ENCODE measurements around the gene SMAD3. TPM values are rescaled to one million over a fixed set of nuclear protein-coding genes. Genes with fewer than 3 reads are reported as not detected.
"Not testable (repeated sequence)": the region's sequence is repeated elsewhere in the genome, so short reads cannot be mapped to it uniquely, and the experiment has no call there.

Gene SMAD3
- 10 to 100 TPM; 47.4 to 68.9 TPM for total RNA-seq

DNA sequence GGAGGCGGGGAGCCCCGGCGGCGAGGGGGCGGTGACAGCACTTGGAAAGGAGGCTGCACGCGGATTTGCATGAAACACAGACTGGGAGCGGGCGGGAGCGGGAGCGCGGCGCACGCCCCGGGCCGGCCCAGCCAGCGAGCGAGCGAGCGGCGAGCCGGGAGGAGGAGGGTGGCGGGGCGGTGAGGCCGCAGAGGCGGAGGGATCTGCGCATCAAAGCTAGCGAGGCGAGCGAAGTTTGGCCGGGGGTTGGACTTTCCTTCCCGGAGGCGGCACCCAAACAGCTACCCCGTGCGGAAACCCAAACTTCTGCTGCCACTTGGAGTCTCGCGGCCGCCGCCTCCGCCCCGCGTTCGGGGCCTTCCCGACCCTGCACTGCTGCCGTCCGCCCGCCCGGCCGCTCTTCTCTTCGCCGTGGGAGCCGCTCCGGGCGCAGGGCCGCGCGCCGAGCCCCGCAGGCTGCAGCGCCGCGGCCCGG is at the start of gene SMAD3:
Gene SMAD3 (plus strand): TSS at position 72 of the 475 bp plus-strand sequence. CDS start 553 bp downstream, outside the sequence.
- Mint-ChIP-seq H3K9me3 (no peaks in the 10 kb centered on the region), H3K4me1 (ENCODE audit: low read depth) (peaks cover 55% of the 10 kb centered on the region), H3K4me3 (peak within 1 kb of the TSS; percentile 91 to 97), H3K36me3 (ENCODE audit: insufficient read depth in 2 of 2) (peaks cover 10 to 12% of the 10 kb centered on the region in 2 donors), H3K27ac (peak within 1 kb of the TSS; percentile 55), H3K27me3 (ENCODE audit: low read depth) (peaks cover 33% of the 10 kb centered on the region)
- ATAC-seq (replicated peaks in 1 of 2) (peak; percentile 65 to 66), DNase-seq (peak; percentile 82)

DNA sequence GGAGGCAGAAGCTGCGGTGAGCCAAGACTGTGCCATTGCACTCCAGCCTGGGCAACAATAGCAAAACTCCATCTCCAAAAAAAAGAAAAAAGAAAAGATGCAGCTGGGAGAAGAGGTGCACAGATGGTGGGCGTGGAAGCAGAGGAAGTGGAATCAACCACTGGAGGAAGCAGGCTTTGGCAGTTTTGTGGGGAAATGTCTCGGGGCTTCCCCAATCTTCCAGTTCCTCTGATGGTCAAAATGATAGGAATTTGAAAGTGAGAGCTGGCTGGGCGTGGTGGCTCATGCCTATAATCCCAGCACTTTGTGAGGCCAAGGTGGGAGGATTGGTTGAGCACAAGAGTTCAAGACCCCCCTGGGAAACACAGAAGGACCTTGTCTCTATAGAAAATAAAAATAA is 48.1 kb upstream of the SMAD3 start:
- no peak overlapping the region for H3K4me3 Mint-ChIP-seq
- DNase-seq (no peak), ATAC-seq (replicated peaks in 1 of 2) (no peak)
- H3K27ac Mint-ChIP-seq, result no peak overlapping the region
- H3K4me1 Mint-ChIP-seq (ENCODE audit: low read depth), result peaks cover 4% of the 10 kb centered on the region
- peaks cover 7% of the 10 kb centered on the region for H3K27me3 Mint-ChIP-seq (ENCODE audit: low read depth)
- no peaks in the 10 kb centered on the region for H3K9me3 Mint-ChIP-seq
- no peaks in the 10 kb centered on the region for H3K36me3 Mint-ChIP-seq (ENCODE audit: insufficient read depth in 2 of 2)

DNA sequence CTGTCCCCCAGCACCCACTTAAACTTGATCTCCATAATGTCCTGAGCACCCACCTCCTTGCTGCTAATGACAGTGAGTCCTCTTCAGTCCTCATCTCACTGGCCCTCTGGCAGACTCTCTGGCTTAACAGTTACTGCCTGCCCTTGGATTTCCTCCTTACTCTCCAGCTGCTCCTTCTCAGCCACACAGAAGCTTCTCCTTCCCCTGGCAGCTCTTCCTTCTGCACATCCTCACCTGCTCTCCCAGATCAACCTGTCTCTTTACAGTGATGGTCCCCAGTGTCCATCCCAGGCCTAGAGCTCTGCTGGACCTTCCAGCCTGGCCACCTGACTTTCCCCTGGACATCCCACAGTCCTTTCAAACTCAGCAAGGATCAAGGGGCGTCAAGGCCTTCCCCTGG is 47.4 kb upstream of the SMAD3 start:
- ATAC-seq (replicated peaks in 1 of 2), result no peak
- Mint-ChIP-seq H3K27me3 (ENCODE audit: low read depth) (peaks cover 7% of the 10 kb centered on the region), H3K4me1 (ENCODE audit: low read depth) (peaks cover 10% of the 10 kb centered on the region), H3K27ac (no peak overlapping the region), H3K9me3 (no peaks in the 10 kb centered on the region), H3K4me3 (no peak overlapping the region), H3K36me3 (ENCODE audit: insufficient read depth in 2 of 2) (no peaks in the 10 kb centered on the region)
- DNase-seq, result no peak

DNA sequence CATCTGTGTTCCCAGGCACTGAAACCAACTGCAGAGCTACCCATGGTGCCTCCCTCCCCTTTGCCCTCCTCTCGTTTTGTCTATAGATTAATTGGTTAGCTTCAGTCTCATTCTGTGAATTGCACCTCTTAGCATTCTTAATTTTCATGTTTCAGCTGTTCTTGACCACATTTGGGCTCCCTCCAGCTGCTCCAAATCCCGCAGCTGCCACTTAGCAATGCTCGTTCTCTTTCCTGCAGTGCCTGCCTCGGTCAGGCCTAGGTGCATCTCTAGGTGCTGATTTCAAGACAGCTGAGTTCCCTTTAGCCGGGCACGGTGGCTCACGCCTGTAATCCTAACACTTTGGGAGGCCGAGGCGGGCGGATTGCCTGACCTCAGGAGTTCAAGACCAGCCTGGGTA is 47.0 kb upstream of the SMAD3 start:
- H3K9me3 Mint-ChIP-seq, result no peaks in the 10 kb centered on the region
- no peak overlapping the region for H3K27ac Mint-ChIP-seq
- no peaks in the 10 kb centered on the region for H3K36me3 Mint-ChIP-seq (ENCODE audit: insufficient read depth in 2 of 2)
- H3K27me3 Mint-ChIP-seq (ENCODE audit: low read depth), result peaks cover 7% of the 10 kb centered on the region
- H3K4me1 Mint-ChIP-seq (ENCODE audit: low read depth), result peaks cover 15% of the 10 kb centered on the region
- no peak for DNase-seq
- no peak overlapping the region for H3K4me3 Mint-ChIP-seq
- no peak for ATAC-seq (replicated peaks in 1 of 2)

DNA sequence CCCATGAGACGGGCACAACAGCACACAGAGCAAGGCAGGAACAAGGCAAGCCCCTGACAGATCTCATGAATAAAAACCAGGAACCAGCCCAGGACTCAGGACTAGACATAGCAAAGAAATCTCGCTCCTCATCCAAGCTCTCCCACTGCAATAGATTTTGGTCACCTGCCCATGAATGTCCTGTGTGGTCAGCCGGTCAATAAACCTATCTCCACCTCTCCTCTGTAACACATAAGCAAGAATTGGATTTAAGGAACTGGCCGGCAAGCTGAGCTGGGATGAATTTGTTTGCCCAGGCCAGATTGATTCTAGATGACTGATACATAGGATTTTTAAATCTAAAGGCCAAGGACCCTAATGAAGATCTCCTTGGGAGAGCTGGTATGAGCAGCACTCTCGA is 46.3 kb upstream of the SMAD3 start:
- H3K4me1 Mint-ChIP-seq (ENCODE audit: low read depth), result peaks cover 21% of the 10 kb centered on the region
- DNase-seq (no peak), ATAC-seq (replicated peaks in 1 of 2) (no peak)
- H3K4me3 Mint-ChIP-seq, result no peak overlapping the region
- H3K27ac Mint-ChIP-seq, result no peak overlapping the region
- no peaks in the 10 kb centered on the region for H3K9me3 Mint-ChIP-seq
- peaks cover 7% of the 10 kb centered on the region for H3K27me3 Mint-ChIP-seq (ENCODE audit: low read depth)
- no peaks in the 10 kb centered on the region for H3K36me3 Mint-ChIP-seq (ENCODE audit: insufficient read depth in 2 of 2)

DNA sequence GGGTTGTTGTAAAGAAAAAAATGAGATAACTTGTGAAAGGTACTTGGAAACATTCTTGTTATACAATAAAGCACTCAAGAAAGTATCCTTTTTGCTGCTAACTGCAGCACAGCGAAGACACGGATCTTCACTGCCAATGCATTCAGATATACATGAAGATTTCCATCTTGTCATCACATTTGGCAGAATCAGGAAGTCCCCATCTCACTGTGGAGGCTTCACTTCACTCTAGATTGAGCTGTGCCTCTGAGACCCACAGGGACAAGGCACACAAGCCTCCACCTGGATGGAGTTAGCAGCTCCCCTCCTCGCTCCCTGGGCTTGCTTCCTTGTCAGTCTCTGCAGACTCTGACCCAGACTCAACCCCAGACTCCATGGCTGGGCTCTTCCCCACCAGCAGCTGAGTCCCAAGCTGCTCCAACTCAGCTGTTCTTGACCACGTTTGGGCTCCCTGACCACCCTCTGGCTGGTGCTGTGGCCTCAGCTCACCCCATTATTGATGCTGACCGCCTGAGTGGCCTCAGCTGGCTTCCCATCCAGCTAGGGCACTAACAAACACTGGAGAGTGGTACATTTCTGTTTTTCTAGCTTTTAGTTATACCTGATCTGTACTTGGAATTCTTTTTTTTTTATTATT is 45.4 kb upstream of the SMAD3 start:
- DNase-seq, result no peak
- ATAC-seq (replicated peaks in 1 of 2), result no peak
- Mint-ChIP-seq H3K9me3 (no peaks in the 10 kb centered on the region), H3K27ac (no peak overlapping the region), H3K4me3 (no peak overlapping the region), H3K36me3 (ENCODE audit: insufficient read depth in 2 of 2) (no peaks in the 10 kb centered on the region), H3K27me3 (ENCODE audit: low read depth) (peaks cover 7% of the 10 kb centered on the region), H3K4me1 (ENCODE audit: low read depth) (peaks cover 30% of the 10 kb centered on the region)

DNA sequence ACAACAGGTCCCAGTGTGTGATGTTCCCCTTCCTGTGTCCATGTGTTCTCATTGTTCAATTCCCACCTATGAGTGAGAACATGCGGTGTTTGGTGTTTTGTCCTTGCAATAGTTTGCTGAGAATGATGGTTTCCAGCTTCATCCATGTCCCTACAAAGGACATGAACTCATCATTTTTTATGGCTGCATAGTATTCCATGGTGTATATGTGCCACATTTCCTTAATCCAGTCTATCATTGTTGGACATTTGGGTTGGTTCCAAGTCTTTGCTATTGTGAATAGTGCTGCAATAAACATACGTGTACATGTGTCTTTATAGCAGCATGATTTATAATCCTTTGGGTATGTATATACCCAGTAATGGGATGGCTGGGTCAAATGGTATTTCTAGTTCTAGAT is 44.7 kb upstream of the SMAD3 start:
- Mint-ChIP-seq H3K4me1 (ENCODE audit: low read depth) (peaks cover 37% of the 10 kb centered on the region), H3K27me3 (ENCODE audit: low read depth) (peaks cover 12% of the 10 kb centered on the region)
- not testable (repeated sequence) for H3K9me3 Mint-ChIP-seq; H3K27ac Mint-ChIP-seq; H3K36me3 Mint-ChIP-seq (ENCODE audit: insufficient read depth in 2 of 2); H3K4me3 Mint-ChIP-seq; DNase-seq; ATAC-seq (replicated peaks in 1 of 2)

DNA sequence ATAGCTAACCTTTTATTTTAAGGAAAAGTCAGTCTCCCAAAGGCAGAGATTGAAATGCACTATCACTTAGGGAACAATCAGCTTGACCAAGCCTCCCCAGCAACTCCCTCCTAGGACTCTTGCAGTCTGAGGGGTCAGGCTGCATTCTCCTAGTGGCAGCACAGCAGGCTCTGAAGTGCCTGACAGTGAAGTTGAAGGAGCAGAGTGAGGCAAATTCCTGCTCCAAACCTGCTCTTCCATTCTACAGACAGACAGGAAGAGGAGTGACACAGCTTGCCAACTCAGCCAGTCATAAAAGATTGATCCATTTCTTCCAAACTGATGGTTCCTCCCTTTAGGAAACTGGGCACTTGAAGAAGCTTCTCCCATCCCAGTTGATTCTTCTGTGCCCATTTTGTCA is 43.9 kb upstream of the SMAD3 start:
- H3K36me3 Mint-ChIP-seq (ENCODE audit: insufficient read depth in 2 of 2), result no peaks in the 10 kb centered on the region
- peaks cover 41% of the 10 kb centered on the region for H3K4me1 Mint-ChIP-seq (ENCODE audit: low read depth)
- DNase-seq, result no peak
- peaks cover 7% of the 10 kb centered on the region for H3K27me3 Mint-ChIP-seq (ENCODE audit: low read depth)
- no peak for ATAC-seq (replicated peaks in 1 of 2)
- no peaks in the 10 kb centered on the region for H3K9me3 Mint-ChIP-seq
- no peak overlapping the region for H3K4me3 Mint-ChIP-seq
- no peak overlapping the region for H3K27ac Mint-ChIP-seq

DNA sequence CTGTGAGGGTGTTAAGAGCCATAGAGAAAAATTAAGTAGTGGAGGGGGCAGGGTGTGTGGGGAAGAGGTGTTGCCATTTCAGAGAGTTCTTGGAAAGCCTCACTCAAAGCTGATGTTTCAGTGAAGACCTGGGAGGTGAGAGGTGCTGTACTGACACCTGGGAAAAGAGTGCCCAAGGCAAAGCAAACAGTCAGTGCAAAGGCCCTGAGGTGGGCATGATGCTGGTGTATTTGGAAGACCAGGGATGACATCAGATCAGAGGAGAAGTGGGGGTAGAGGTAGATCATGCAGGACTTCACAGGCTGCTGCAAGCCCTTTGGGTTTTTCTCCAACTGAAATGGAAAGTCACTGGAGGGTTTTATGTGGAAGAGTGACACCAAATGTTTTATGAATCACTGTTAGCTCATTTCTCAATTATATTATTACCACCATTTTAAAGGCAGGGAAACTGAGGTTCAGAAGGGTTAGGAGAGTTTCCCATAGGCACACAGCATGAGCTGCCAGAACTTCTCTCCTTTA is 42.8 kb upstream of the SMAD3 start:
- H3K36me3 Mint-ChIP-seq (ENCODE audit: insufficient read depth in 2 of 2), result no peaks in the 10 kb centered on the region

DNA sequence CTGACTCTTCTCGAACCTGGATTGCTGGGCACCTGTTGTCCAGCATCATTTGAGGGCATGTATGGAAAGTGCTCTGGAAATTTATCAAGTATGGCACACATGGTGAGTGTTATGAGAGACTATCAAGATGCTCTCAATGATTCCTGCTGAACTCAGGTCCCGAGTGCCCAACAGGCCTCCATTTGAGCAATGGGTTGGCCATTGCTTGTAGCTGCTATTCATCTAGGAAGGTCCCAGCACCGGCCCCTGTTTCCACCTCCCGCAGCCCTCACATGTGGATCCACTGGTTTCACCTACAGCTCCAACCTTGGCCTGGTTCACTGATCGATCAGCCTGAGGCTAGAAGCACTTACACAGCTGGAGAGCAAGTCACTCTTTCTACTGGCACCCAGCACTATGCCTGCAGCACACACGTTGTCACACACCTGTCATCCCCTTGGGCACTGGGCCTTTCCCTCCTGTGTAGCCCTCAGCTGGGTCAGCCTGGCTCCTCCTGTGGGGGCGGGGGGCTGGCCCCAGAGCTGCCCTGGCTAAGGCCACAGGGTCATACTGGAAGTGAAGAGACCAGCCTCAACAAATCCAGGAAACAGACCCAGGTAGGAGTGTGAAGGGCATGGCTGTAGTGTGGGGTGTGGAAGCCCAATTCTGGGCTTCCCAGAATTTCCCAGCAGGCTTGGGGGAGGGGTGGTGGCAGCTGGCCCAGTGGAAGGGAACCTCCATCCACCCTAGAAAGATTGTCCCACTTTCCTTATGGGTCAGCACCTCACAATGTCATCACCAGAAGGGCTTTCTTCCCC is 41.7 kb upstream of the SMAD3 start:
- Mint-ChIP-seq H3K4me3 (peak overlapping the region in 1 of 2 donors; percentile 67), H3K27me3 (ENCODE audit: low read depth) (peaks cover 7% of the 10 kb centered on the region), H3K4me1 (ENCODE audit: low read depth) (peaks cover 48% of the 10 kb centered on the region), H3K27ac (no peak overlapping the region), H3K36me3 (ENCODE audit: insufficient read depth in 2 of 2) (no peaks in the 10 kb centered on the region), H3K9me3 (no peaks in the 10 kb centered on the region)
- ATAC-seq (replicated peaks in 1 of 2) (no peak), DNase-seq (no peak)

More for the DNA sequence above, 42.8 kb upstream of the SMAD3 start:
- no peak for ATAC-seq (replicated peaks in 1 of 2)
- H3K27ac Mint-ChIP-seq, result no peak overlapping the region
- peaks cover 7% of the 10 kb centered on the region for H3K27me3 Mint-ChIP-seq (ENCODE audit: low read depth)
- peaks cover 42% of the 10 kb centered on the region for H3K4me1 Mint-ChIP-seq (ENCODE audit: low read depth)
- H3K9me3 Mint-ChIP-seq, result no peaks in the 10 kb centered on the region
- H3K4me3 Mint-ChIP-seq, result no peak overlapping the region
- no peak for DNase-seq

DNA sequence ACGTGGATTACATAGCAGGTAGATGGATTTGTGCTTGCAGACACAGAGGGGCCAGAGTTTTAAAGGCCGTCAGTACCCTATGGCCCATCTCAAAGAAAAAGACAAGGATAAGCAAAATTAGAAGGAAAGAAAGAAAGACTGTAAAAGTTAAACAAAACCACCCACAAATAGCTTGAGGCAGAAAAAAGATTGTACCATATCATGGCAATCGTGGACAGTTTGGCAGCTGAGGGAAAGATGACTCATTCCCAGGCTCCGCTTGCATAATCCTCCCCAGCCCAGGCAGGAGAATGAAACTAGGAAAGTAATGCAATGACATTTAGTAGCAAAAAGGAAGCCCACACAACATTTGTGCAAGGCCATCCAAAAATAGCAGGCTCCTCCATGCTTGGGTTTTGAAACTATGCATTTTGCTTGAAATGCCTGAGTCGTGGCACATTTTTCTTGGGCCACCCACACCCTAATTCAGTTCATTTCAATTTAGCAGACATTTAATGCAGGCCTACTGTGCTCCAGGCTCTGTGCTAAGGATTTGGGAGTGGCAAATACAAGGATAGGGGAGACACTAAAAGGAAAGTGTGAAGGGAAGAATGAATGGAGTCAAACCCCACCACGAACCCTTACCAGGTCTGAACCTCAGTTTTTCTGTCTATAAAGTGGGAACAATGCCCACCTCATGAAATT is 40.9 kb upstream of the SMAD3 start:
- Mint-ChIP-seq H3K4me3 (peak overlapping the region; percentile 34 to 67), H3K4me1 (ENCODE audit: low read depth) (peaks cover 48% of the 10 kb centered on the region), H3K27ac (peak overlapping the region; percentile 58), H3K36me3 (ENCODE audit: insufficient read depth in 2 of 2) (no peaks in the 10 kb centered on the region), H3K27me3 (ENCODE audit: low read depth) (peaks cover 7% of the 10 kb centered on the region), H3K9me3 (no peaks in the 10 kb centered on the region)
- DNase-seq (peak; percentile 45 to 49), ATAC-seq (replicated peaks in 1 of 2) (peak; percentile 36 to 57)

DNA sequence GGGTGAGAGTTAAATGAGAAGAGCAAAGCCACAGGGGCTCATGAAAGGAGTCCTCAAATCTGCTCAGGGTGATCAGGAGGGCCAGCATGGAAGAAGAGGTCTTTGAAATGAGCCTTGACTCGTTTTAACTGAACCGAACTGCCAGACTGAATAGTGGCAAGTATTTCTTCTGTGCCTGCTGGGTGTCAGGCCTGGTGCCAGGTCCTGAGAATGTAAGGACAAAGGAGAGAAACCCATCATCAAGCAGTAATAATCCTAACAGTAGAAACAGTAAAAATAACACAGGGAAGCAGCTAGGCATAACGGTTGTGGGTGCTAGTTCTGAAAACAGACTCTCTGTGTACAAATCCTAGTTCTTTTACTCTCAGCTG is 40.4 kb upstream of the SMAD3 start:
- ATAC-seq (replicated peaks in 1 of 2) (no peak), DNase-seq (no peak)
- H3K9me3 Mint-ChIP-seq, result no peaks in the 10 kb centered on the region
- no peaks in the 10 kb centered on the region for H3K36me3 Mint-ChIP-seq (ENCODE audit: insufficient read depth in 2 of 2)
- H3K4me3 Mint-ChIP-seq, result peak overlapping the region; percentile 34 to 67
- H3K27ac Mint-ChIP-seq, result peak overlapping the region; percentile 58
- H3K27me3 Mint-ChIP-seq (ENCODE audit: low read depth), result peaks cover 10% of the 10 kb centered on the region
- H3K4me1 Mint-ChIP-seq (ENCODE audit: low read depth), result peaks cover 48% of the 10 kb centered on the region
